CD4-positive, alpha-beta T cell treated with Interleukin-6 for 4 hours (primary cell): Measurements from ENCODE around the gene CD93.

Experiments
- DNase-seq: peaks from one replicate; pipeline ENCODE4 v3.0.0-alpha.2; 2020; ENCODE audit warnings: mixed read lengths

The CD93 gene, protein sequence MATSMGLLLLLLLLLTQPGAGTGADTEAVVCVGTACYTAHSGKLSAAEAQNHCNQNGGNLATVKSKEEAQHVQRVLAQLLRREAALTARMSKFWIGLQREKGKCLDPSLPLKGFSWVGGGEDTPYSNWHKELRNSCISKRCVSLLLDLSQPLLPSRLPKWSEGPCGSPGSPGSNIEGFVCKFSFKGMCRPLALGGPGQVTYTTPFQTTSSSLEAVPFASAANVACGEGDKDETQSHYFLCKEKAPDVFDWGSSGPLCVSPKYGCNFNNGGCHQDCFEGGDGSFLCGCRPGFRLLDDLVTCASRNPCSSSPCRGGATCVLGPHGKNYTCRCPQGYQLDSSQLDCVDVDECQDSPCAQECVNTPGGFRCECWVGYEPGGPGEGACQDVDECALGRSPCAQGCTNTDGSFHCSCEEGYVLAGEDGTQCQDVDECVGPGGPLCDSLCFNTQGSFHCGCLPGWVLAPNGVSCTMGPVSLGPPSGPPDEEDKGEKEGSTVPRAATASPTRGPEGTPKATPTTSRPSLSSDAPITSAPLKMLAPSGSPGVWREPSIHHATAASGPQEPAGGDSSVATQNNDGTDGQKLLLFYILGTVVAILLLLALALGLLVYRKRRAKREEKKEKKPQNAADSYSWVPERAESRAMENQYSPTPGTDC

DNA sequence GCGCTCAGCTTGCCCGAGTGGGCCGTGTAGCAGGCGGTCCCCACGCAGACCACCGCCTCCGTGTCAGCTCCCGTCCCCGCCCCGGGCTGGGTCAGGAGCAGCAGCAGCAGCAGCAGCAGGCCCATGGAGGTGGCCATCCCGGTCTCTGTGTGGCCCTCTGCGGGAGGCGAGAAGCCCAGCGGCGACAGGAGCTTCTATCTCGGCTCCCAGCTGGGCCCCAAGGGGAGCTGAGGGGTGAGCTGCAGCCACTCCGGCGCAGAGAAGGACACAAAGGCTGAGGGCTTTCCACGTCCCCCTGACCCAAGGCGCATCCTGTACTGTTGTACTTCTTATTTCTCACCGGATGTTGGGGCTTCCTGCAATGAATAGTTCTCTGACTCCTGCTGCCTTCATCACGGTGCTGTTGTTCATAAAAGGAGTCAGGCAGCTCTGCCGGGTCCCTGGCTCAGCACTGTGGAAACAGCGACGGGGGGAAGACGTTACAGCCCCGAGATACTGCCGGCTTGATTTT, at the start of gene CD93:
Gene CD93 (minus strand): TSS at position 269 of the 511 bp plus-strand sequence. CDS start 132 bp downstream, at position 137.
- no peak for DNase-seq

DNA sequence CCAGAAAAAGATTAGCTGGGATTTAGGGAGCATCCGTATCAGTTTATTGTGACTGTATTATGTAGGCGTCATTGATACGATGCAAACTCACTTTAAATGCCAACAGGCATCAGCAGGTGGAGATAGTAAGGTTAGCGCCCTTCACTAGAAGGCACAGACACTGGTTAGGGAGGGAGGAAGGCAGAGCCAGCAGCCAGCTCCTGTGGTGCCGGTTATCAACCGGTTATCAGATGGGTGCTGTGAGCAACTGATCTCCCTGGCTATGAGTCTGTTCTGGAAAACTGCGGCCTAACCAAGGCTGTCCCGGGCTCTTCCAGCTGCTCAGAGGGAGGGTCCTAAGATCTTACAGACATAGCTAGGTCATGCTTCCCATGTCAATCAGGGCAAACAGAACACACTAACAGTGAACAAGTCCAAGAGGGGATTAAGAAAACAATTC, 47.5 kb upstream of the CD93 start:
- no peak for DNase-seq

DNA sequence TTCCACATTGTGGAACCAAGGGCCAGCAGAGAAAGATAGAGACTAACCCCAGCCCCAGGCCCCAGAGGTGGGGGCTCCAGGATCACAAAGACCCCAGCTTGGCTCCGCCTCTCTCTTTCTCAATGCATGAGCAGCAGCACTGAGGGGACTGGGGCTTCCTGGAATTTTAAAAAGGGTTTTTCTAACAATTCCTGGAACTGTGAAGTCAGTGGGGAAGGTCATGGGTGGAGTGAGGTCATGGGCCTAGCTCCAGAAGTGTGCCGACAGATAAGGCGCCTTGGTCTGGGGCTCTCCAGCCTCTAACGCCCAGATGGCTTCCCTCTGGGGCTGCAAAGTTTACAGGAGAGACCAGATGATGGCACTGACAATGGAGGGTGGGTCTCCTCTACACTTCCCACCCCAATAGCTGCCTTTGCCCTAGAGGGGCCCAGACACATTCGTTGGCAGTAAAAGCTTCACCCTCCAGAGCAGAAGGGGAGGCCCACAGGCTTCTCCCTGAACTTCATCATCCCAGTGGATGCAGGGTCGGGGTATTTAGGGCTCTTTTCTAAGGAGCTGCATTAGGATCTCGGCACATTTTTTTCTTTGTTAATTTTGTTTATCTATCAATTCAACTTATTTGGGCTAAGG, 46.9 kb upstream of the CD93 start:
- no peak for DNase-seq

DNA sequence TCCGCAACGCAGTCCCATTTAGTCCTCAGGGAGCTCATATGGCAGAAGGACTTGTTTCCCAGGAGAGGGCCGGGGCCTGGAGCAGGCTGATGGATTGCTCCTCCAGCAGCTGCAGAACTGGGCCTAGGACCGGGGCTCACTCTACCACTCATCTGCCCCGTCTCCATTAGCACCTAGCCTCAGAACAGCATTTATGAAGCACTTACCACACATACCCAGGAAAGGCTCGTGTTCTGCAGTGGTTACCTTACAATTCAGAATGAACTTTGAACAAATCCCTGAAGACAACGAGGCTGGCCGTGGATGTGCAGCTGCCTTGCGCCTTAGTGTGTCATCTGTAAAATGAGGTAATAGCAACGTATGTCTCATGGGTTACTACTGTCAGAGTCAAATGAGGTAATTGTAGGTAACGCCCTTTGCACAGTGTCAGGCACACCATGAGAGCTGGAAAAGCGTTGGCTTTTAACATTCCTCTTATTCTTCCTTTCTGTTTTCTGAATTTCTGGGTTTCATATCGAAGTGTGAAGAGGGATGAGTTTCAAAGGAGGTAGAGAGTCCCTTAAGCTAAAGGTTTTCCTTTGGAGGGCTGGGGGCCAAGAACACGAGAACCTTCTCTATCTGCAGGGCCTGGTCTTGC, 46.3 kb upstream of the CD93 start:
- DNase-seq, result no peak

DNA sequence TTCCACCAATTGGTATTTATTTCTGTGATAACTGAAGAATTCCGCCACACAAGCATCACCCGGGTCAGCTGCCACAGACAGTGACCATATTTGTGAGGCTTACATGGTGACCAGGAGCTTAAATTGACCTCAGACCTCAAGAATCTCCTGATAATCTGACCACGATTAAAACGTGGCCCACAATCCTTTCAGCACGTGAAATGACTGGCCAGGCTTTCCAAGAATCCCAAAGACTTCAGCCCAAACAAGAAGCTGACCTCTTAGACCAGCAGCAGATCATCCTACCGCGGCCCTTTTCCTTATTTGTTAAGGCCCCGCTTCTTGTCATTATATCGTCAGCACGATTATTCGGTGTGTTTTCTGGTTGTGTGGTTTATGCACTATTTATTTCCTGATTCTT, 45.6 kb upstream of the CD93 start:
- DNase-seq, result no peak

DNA sequence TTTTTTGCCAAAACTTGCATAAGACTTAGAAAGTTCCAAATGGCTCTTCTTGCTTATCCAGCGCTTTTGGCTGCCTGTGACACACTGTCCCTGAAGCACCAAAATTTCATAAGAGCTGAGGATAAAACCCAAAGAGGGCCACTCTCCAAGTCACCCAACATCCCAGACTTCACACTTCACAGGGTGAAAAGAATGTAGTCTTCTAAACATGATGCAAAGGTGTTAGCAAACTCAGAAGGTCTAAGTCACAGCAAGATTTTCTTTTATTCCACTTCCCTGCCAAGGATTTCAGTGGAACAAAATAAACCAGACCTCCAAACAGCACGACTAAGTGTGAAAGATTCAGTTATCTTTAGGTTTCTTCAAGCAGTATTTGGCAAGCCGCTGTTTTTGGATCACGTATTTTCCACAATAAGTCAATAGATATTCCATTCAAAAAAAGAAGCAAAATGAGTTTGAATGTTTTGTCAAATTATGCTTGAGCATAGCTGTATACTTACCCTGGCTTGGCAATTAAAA, 44.6 kb upstream of the CD93 start:
- no peak for DNase-seq

DNA sequence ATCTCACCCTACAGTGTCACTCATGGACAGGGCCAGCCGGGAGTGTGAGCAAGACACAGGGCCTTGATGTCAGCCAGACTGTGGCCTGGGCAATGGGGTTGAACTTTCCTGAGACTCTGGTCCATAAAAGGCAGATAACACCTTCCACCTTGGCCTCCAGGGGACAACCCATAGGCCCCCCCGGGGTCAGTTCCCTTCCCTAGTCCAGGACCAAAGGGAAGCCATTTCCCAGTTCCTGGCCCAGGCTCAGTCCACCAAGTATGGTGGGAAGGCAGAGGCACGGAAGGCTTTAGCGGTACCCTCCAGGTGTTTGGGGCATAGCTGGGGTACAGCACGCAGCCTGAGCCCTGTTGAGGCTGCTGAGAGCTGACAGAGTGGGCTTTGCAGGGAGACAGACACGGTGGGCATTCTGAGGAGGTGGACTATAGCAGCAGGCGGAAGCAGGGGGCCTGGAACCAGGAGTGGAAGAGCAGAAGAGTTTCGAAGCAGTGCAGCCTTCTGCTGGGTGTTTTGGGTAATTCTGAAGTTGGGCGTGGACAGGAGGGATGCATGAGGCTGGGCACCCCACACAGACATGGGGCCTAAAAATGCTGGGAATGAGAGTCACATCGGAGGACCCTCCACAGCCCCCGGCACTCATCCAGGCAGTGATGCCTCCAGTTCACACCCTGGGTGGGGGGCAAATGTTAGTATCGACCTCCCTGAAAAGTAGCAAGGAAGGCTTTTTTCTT, 43.9 kb upstream of the CD93 start:
- DNase-seq, result no peak

DNA sequence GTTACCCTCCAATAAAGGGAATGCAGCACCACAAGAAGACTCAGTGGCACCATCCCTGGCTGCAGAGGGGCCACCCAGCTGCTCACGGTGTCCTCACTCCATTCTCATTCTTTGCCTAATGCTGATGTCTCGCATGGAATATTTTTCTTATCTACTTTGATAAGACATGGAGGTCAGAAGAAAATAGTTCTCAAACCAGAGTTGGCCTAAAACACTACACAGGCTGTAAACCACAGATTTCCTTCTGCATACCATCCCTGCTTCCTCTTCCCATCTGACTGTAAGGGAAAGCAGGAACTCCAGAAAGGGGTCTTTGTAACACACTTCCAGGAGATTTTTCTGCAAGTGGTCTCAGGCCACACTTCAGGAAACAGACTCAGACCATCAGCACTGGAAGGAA, 43.1 kb upstream of the CD93 start:
- DNase-seq, result no peak

DNA sequence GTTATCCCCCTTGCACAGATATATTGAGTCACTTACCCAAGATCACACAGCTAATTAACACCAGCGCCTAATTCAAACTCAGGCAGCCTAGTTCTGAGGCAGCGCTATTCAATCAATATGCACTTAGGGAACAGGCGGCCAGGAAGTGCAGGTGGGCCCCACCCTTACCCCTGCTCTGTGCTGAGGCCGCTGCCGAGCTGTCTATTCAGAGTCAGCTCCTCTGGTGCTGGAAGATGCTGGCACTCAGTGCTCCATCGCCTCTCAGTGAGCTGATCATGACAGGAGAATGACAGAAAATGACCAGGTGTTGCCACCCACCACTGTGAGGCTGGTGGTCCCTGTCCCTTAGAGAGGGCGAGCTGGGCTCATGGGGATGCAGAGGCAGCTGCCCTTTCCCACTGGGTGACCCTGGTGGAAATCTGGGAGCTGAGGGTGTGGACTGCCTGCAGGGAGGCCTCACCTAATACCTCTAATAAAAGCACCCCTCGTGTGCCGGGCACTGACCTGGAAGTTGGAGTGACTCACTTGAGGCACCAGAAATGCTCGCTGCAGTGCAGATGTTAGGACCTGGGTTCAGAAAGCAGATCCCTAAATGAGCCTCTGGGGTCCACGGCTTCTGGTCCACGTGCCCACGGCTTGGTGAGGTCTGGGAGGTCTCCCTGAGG, 42.5 kb upstream of the CD93 start:
- DNase-seq, result no peak

DNA sequence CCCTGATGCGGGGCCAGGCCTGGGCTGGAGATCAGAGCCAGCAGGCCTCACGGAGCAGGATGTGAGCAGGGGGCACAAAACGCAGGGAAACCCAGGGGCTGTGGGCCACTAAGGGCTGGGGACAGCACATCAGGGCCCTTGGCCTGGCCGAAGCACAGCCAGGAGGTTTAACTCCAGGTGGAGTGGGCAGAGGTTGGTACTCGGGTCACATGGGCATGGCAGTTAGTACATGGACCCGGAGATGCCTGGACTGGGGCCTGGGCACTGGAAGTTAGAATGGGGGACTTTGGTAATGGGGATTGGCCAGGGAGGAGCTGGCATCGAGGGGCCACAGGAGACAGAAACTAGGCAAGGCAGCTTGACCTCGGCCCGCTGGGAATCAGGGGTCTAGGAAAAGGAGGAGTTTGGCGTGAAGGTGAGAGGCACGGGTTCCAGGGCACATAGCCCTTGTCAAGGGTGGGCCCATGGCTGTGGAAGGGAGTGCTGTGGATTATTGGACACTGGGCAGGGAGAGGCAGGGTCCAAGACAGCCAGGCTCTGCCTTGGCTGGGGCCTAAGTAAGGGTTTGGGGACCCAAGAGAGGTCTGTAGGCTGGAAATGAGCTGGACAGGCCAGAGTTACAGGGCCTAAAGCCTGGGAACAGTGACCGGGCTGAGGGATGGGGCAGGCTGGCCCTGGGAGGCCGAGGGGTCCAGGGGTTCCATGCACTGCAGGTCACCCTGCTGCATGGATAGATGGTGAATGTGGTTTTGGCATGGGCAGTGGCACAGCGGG, 41.6 kb upstream of the CD93 start:
- DNase-seq, result no peak

DNA sequence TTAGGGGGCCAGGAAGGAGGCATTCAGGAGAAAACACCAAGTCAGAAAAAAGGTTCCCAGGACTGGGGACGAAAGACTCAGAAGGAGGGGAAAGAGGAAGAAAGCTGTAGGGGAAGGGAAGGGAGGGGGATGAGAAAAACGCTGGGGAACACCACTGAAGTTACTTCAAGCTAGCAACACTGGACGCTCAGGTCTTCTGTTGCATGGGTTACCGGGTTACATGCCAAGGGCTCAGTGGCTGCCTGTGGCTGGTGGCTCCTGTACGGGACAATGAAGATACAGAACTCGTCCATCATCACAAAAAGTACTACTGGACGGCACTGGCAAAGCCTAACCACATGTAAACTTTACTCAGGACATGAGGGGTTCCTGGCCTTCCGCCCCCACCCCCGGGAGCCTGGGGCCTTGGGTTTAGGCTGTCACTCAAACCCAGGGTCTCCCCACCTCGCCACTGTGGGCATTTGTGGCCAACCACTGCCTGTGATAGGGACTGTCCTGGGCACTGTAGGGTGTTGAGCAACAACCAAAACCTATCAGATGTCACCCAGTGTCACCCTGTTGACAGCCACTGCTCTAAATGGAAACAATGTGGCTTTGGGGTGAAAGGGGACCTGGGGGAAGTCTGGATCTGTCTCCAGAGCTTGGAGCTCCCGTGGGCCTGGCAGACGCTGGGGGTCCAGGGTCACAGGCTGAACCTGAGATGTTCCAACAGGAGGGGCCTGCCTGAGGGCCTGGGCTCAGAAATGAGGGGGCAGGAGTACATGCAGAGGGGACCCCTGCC, 40.3 kb upstream of the CD93 start:
- DNase-seq, result no peak

DNA sequence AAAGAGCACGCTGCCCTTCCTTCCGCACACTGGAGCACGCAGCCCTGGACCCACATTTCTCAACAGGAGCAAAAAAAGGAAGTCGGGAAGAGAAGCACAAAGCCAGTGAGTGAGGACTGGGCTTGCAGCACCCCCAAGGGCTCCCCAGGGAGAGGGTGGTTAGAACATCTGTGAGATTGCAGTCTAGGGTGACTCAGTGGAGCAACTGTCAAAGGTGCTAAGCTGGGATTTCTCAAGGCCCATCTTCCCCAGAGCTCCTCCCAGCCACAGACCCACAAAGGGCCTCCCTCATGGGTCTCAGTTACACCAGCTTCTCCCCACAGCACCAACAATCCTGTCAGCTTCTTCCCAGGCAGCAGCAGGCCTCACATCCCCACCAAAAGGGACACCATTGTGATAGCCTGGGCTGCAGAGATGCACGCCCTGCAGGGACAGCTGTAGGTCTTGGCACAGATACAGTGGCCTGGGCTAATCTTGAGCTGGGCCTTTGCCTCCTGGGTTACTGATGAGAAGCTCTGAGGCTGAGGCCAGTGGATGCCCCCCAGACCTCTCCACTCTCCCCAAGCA, 39.6 kb upstream of the CD93 start:
- no peak for DNase-seq

DNA sequence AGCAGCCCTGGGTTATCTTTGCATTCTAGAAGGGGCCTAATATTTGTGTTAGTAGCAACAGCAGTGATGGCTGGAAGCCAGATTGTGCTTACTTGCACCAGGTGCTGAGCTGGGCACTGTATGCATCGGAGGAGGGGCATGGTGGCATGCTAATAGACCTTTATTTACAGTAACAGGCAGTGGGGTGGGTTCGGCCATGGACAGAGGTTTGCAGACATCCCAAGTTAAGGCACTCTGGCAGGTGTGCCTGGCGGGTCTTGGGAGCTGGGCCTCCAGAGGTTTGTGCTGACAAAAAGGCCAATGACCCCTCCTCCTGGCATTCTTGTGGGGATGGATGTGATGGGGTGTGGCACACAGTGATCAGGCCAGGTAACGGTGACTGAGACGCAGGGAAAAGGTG, 39.0 kb upstream of the CD93 start:
- DNase-seq, result no peak

DNA sequence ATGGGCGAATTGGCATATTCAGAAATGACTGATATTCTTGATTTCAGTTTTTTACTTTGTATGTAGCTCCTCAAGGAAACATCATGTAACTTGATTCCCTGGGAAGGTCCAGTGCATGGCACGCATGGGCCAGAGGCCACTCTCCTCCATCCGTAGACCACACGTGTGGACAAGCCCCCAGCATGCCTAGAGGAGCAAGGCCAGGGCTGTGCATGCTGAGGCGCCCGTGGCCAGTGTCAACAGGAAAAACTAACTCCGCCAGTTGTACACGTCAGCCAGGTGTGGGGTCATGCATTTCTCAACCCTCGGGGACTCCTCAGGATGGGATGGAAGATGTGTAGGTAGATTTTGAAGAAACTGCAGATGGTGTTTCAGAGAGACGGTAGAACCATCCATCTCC, 37.8 kb upstream of the CD93 start:
- no peak for DNase-seq

DNA sequence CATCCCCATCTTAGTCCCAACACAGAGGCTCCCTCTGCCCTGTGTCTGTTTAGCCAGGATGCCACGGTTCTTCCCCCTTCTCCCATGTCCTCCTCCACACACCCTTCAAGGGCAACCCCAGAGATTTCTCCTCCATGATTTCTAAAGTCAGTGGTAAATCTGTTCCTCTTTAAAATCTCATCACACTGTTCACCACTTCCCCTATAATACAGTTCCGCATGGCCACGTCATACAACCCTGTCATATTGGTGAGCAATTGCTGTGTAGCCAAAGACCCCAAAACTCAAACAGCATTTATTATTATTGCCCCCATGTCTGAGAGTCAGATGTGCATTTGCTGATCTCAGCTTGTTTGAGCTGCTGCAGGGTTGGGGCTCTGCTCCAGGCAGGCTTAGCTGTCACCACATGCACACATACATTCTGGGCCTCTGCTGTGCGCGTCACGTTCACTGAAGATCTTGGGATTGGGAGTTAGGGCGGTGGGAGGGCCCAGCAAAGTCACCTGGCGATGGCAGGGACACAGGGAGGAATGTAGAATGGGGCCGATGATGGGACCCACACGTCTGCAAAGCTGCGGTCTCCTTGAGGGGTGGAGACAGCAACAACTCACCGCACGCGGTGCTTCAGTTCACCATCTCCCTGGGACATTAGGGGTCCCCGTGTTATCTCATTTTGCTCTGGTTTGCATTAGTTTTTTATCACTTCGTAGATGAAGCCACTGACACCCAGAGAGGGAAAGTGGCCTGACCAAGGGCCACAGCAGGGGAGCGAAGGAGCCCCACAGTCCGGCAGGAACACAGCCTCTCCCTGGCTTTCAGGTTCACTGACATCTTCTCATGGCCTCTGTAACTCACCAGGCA, 36.9 kb upstream of the CD93 start:
- DNase-seq, result no peak

DNA sequence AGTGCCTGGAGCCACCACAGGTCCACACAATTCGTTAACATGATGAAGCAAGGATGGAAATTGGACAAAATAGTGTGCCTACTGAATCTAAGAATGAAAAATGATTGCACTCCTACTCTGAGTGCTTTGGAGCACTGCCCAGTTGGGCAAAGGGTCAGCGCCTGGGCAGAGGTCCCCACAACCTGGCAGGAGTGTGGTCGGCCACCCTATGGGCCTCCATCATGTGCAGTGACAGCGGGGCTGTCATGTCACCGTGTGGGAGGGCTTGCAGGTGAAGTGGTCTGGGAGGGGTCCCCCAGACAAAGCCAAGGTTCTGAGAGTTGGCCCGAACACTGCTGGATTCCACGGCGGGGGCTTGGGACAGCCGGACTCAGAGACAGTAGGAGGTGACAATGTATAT, 36.2 kb upstream of the CD93 start:
- DNase-seq, result no peak

DNA sequence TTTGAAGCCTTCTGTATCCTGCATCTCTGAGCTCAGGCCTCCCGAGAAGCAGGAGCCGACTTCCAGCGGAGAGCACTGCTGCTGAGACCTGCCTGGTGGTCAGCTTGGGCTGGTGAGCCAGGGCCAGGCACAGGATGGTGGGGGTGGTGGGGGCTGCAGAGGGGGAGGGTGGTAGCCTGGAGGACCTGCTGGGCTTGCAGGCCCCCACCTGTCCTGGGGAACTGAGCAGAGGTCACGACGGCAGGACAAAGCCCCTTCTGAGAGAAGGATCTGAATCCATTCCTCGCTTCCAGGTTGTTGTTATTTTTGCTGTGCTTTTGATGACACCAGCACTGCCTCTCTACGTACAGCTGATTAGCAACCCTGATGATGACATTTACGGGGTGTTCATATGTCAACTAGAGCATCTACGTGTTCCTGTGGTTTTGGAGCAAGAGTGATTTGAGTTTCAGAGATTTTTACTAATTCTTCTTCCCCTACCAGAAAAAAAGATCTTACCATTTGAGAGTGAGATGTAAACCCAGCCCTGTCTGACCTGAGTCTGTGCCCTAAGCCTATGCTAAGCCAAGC, 35.7 kb upstream of the CD93 start:
- no peak for DNase-seq
